ENCODE measurements around the gene SLC4A4.

Gene SLC4A4

GRCh38 chr4:71474731-71475130 is 135.9 kb downstream of the SLC4A4 start:
- DNase-seq, result no peak

GRCh38 chr4:71476240-71476639 is 137.4 kb downstream of the SLC4A4 start:
- DNase-seq, result no peak

- DNase-seq, result no peak
Observed at GRCh38 chr4:71486550-71487343, 147.9 kb downstream of the SLC4A4 start.

GRCh38 chr4:71487344-71487920 is 148.6 kb downstream of the SLC4A4 start:
- no peak for DNase-seq

- no peak for DNase-seq
Observed at GRCh38 chr4:71494539-71494938, 155.7 kb downstream of the SLC4A4 start.

GRCh38 chr4:71495454-71495853 is 156.6 kb downstream of the SLC4A4 start:
- no peak for DNase-seq

GRCh38 chr4:71497078-71497477 is 158.3 kb downstream of the SLC4A4 start:
- DNase-seq, result no peak

- no peak for DNase-seq
Observed at GRCh38 chr4:71498002-71498401, 159.2 kb downstream of the SLC4A4 start.

GRCh38 chr4:71498625-71499024 is 159.8 kb downstream of the SLC4A4 start:
- DNase-seq, result no peak

- DNase-seq, result no peak
Observed at GRCh38 chr4:71501992-71502391, 163.2 kb downstream of the SLC4A4 start.

- DNase-seq, result no peak
Observed at GRCh38 chr4:71518283-71518989, 179.6 kb downstream of the SLC4A4 start.

GRCh38 chr4:71520308-71520707 is 181.5 kb downstream of the SLC4A4 start:
- no peak for DNase-seq

GRCh38 chr4:71520850-71521249 is 182.0 kb downstream of the SLC4A4 start:
- DNase-seq, result no peak

- DNase-seq, result no peak
Observed at GRCh38 chr4:71524756-71525155, 185.9 kb downstream of the SLC4A4 start.

GRCh38 chr4:71526637-71527406 is 188.0 kb downstream of the SLC4A4 start:
- no peak for DNase-seq

GRCh38 chr4:71532407-71532806 is 193.6 kb downstream of the SLC4A4 start:
- no peak for DNase-seq

GRCh38 chr4:71533121-71533520 is 194.3 kb downstream of the SLC4A4 start:
- no peak for DNase-seq

GRCh38 chr4:71537551-71538065 is 198.8 kb downstream of the SLC4A4 start:
- no peak for DNase-seq

- DNase-seq, result no peak
Observed at GRCh38 chr4:71538528-71538927, 199.7 kb downstream of the SLC4A4 start.

- no peak for DNase-seq
Observed at GRCh38 chr4:71540749-71541269, 202.0 kb downstream of the SLC4A4 start.

GRCh38 chr4:71541541-71541940 is 202.7 kb downstream of the SLC4A4 start:
- no peak for DNase-seq

GRCh38 chr4:71545168-71545567 is 206.3 kb downstream of the SLC4A4 start:
- DNase-seq, result no peak
